ENCODE data around the gene ANGPTL2. TPM values are rescaled to one million over a fixed set of nuclear protein-coding genes. Genes with fewer than 3 reads are reported as not detected.
"Not testable (repeated sequence)": the region's sequence is repeated elsewhere in the genome, so short reads cannot be mapped to it uniquely, and the experiment has no call there.

The ANGPTL2 gene, protein sequence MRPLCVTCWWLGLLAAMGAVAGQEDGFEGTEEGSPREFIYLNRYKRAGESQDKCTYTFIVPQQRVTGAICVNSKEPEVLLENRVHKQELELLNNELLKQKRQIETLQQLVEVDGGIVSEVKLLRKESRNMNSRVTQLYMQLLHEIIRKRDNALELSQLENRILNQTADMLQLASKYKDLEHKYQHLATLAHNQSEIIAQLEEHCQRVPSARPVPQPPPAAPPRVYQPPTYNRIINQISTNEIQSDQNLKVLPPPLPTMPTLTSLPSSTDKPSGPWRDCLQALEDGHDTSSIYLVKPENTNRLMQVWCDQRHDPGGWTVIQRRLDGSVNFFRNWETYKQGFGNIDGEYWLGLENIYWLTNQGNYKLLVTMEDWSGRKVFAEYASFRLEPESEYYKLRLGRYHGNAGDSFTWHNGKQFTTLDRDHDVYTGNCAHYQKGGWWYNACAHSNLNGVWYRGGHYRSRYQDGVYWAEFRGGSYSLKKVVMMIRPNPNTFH
- 15.5 TPM for polyA plus RNA-seq
- long read RNA-seq, donor 1, partial matches to known transcripts, result 0 of 3 reads
- long read RNA-seq, donor 1, other reads (novel, unspliced or antisense), result 0 of 3 reads
- long read RNA-seq, donor 2, transcript ANGPTL2-202 (5 exons, 3,707 nt), result major isoform, 6 of 6 reads
- long read RNA-seq, donor 2, partial matches to known transcripts, result 0 of 6 reads
- long read RNA-seq, donor 2, other reads (novel, unspliced or antisense), result 0 of 6 reads
- long read RNA-seq, donor 3, result 0 reads
- long read RNA-seq, donor 4, result 0 reads
- long read RNA-seq, donor 5, partial matches to known transcripts, result 0 of 2 reads
- long read RNA-seq, donor 5, other reads (novel, unspliced or antisense), result 0 of 2 reads
- long read RNA-seq, donor 6, partial matches to known transcripts, result 0 of 2 reads
- long read RNA-seq, donor 6, other reads (novel, unspliced or antisense), result 0 of 2 reads
- long read RNA-seq, donor 7, transcript ANGPTL2-202 (5 exons, 3,707 nt), result major isoform, 6 of 6 reads
- long read RNA-seq, donor 7, partial matches to known transcripts, result 0 of 6 reads
- long read RNA-seq, donor 7, other reads (novel, unspliced or antisense), result 0 of 6 reads
- long read RNA-seq, donor 8, partial matches to known transcripts, result 7 of 10 reads
- long read RNA-seq, donor 8, other reads (novel, unspliced or antisense), result 0 of 10 reads
- long read RNA-seq, donor 9, partial matches to known transcripts, result 19 of 23 reads
- long read RNA-seq, donor 9, other reads (novel, unspliced or antisense), result 0 of 23 reads
- long read RNA-seq, donor 10, partial matches to known transcripts, result 0 of 2 reads
- long read RNA-seq, donor 10, other reads (novel, unspliced or antisense), result 0 of 2 reads
- long read RNA-seq, donor 11, partial matches to known transcripts, result 0 of 3 reads
- long read RNA-seq, donor 11, other reads (novel, unspliced or antisense), result 0 of 3 reads

DNA sequence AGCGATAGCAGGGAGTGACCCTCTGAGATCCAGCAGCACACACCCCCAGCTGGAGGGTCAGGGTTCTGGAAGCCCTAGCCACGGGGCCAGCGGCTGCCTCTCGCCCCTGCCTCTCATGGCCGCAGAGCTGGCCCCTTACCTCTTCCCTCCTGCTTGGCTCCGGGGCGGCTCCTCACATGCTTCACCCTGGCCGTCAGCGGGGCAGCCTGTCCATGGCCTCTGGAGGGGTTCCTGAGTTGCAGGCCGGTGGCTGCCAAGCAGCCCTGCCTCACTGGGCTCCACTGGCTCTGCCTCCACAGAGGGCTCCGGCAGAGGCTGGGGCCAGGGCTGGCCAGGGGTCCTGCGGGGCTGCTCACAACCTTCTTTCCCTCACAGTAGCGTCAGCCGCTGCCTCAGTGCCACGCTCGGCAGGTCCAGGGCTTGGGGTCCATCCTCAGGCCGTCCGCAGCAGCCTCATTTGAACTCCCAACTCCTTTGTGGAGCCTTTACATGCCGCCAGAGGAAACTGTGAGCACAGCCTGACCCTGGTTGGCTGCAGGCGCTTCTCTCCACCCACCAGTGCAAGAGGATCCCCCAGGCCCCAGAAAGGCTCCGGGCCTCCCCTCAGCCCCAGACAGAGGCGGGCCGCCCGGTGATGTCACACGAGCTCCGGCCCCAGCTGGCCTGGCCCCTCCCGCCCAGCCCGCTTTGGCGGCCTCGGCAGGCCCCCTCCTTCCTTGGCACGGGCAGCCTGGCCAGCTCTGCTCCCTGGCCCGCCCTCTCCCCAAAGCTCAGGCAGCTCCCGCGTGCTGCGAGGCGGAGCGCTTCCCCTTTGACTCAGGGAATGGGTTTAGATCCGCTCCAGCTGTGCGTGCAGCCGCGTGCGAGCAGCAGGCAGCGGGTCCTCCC lies at the start of gene ANGPTL2:
TSS of gene ANGPTL2 (minus strand) at position 460 of the 888 bp plus-strand sequence. CDS start 13,904 bp downstream, outside the sequence.
- DNase-seq, result peak; percentile 66 to 78
- peak within 1 kb of the TSS; percentile 70 for H3K27ac ChIP-seq (ENCODE audit: low read length)
- peaks cover 21% of the 10 kb centered on the region for H3K36me3 ChIP-seq (ENCODE audit: control insufficient read depth, insufficient read depth, low read length)
- WGBS (ENCODE audit: insufficient coverage, low lambda C conversion rate), result no CpG with 5 or more reads among the region's 43 CpGs
- peak within 1 kb of the TSS; percentile 47 for H3K4me3 ChIP-seq (ENCODE audit: low read length)
- H3K4me1 ChIP-seq (ENCODE audit: control insufficient read depth, insufficient read depth, low read length), result peaks cover 5% of the 10 kb centered on the region
- no peaks in the 10 kb centered on the region for H3K9me3 ChIP-seq (ENCODE audit: control insufficient read depth, low read depth, low read length)
- H3K27me3 ChIP-seq (ENCODE audit: control insufficient read depth, insufficient read depth, low read length), result no peaks in the 10 kb centered on the region

DNA sequence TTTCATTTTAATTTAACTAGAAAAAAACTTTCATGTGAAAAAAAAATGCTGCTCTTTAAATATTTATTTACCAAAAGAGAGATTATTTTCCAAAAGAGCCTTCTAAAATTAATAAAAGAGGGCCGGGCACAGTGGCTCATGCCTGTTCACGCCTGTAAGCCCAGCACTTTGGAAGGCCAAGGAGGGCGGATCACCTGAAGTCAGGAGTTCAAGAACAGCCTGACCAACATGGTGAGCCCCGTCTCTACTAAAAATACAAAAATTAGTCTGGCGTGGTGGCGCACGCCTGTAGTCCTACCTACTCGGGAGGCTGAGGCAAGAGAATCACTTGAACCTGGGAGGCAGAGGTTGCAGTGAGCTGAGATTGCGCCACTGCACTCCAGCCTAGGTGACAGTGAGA lies 48.9 kb upstream of the ANGPTL2 start:
- not testable (repeated sequence) for H3K4me3 ChIP-seq (ENCODE audit: low read length); H3K9me3 ChIP-seq (ENCODE audit: control insufficient read depth, low read depth, low read length); H3K27ac ChIP-seq (ENCODE audit: low read length); H3K4me1 ChIP-seq (ENCODE audit: control insufficient read depth, insufficient read depth, low read length); DNase-seq; H3K27me3 ChIP-seq (ENCODE audit: control insufficient read depth, insufficient read depth, low read length)
- H3K36me3 ChIP-seq (ENCODE audit: control insufficient read depth, insufficient read depth, low read length), result peaks cover 37% of the 10 kb centered on the region
- WGBS (ENCODE audit: insufficient coverage, low lambda C conversion rate), result no CpG with 5 or more reads among the region's 9 CpGs

DNA sequence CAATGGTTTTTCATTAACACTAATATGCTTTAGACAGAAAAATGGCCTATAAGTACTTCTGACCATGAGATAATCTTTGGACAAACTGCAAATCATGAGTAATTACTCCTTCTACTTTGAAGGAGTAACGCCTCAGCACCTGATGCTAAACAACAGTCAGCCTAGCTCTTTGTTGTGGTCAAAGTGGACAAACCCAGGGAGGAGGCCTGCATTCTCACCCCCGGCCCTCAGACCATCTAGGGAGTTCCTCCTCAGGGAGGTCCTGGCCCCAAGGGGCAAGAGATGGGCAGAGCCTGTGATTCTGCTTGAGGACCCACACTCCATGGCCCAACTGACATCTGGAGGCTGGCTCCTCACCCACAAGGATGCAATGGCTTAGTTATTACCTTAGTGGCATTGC lies 48.2 kb upstream of the ANGPTL2 start:
- H3K4me1 ChIP-seq (ENCODE audit: control insufficient read depth, insufficient read depth, low read length), result no peaks in the 10 kb centered on the region
- H3K36me3 ChIP-seq (ENCODE audit: control insufficient read depth, insufficient read depth, low read length), result peaks cover 33% of the 10 kb centered on the region
- no peak for DNase-seq
- no peaks in the 10 kb centered on the region for H3K9me3 ChIP-seq (ENCODE audit: control insufficient read depth, low read depth, low read length)
- WGBS (ENCODE audit: insufficient coverage, low lambda C conversion rate), result no CpG with 5 or more reads among the region's 2 CpGs
- H3K27me3 ChIP-seq (ENCODE audit: control insufficient read depth, insufficient read depth, low read length), result no peaks in the 10 kb centered on the region
- H3K4me3 ChIP-seq (ENCODE audit: low read length), result no peak overlapping the region
- H3K27ac ChIP-seq (ENCODE audit: low read length), result no peak overlapping the region

DNA sequence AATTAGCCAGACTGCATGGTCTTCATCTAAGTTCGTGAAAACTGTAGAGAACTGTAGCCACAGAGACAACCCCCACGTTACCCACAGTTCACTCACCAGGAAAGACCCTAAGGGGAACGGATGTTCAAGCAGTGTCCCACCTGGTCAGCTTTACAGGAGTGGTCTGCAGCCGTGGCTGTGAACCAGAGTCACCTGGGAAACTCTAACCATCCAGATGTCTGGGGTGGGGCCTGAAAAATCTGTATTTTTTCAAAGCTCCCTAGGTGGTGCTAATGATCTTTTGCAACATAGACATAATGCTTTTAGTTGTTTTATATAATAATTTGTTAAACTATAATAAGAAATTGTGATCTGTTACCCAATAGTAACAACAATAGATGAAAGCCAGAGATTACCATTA lies 47.7 kb upstream of the ANGPTL2 start:
- peaks cover 29% of the 10 kb centered on the region for H3K36me3 ChIP-seq (ENCODE audit: control insufficient read depth, insufficient read depth, low read length)
- H3K27ac ChIP-seq (ENCODE audit: low read length), result no peak overlapping the region
- no peak overlapping the region for H3K4me3 ChIP-seq (ENCODE audit: low read length)
- WGBS (ENCODE audit: insufficient coverage, low lambda C conversion rate), result no CpG with 5 or more reads among the region's 4 CpGs
- DNase-seq, result no peak
- no peaks in the 10 kb centered on the region for H3K27me3 ChIP-seq (ENCODE audit: control insufficient read depth, insufficient read depth, low read length)
- H3K9me3 ChIP-seq (ENCODE audit: control insufficient read depth, low read depth, low read length), result no peaks in the 10 kb centered on the region
- H3K4me1 ChIP-seq (ENCODE audit: control insufficient read depth, insufficient read depth, low read length), result no peaks in the 10 kb centered on the region

DNA sequence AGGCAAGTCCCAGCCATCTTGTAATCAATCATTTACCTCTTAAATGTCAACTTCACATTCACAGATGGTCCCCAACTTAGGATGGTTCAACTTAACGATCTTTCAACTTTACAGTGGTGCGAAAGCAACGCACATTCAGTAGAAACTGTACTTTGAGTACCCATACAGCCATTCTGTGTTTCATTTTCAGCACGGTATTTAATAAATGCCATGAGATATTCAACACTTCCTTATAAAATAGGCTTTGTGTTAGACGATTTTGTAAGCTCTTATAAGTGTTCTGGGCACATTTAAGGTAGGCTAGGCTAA lies 47.1 kb upstream of the ANGPTL2 start:
- Histone ChIP-seq H3K27ac (ENCODE audit: low read length) (no peak overlapping the region), H3K36me3 (ENCODE audit: control insufficient read depth, insufficient read depth, low read length) (peaks cover 24% of the 10 kb centered on the region)

DNA sequence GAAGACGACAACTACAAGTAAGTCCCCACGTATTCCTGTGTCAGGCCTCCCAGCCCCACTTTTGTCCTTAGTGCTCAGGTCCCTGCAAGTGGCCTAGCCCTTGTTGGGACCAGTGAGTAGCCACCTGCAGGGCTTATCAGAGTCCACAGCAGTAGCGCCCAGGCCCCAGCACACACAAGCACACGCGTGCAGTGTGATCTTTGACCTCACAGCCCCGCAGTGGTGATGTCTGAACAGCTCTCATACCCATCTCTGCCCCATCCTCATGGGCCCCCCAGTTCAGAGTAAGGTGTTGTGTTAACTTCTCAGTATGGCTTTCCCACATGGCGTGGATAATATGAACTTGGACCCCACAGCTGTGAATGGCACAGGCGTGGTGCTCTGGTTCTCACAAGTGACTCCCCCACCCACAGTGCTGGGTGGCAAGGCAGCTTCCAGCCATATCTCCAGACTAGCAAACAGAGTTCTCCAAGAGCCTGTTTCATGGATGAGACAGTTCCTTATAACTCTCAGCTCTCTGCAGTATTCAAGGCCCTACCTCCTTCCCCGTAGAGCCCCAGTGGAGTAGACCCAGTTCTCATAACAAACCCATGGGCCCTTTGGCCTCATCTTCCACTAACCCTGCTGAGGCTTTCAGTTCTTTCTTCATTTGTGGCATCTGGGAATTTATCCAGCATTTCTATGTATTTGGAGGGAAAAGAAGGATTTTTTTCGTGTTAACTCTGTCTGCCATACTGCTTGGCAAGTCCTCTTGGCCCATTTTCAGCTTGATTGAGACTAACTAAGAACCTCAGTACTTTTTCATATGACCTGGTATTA lies 46.5 kb upstream of the ANGPTL2 start:
- no peak overlapping the region for H3K4me3 ChIP-seq (ENCODE audit: low read length)
- peak in 1 of 2 donors; percentile 36 for DNase-seq

More for the DNA sequence above, 47.1 kb upstream of the ANGPTL2 start:
- H3K4me3 ChIP-seq (ENCODE audit: low read length), result no peak overlapping the region
- H3K9me3 ChIP-seq (ENCODE audit: control insufficient read depth, low read depth, low read length), result no peaks in the 10 kb centered on the region
- H3K27me3 ChIP-seq (ENCODE audit: control insufficient read depth, insufficient read depth, low read length), result no peaks in the 10 kb centered on the region
- H3K4me1 ChIP-seq (ENCODE audit: control insufficient read depth, insufficient read depth, low read length), result no peaks in the 10 kb centered on the region
- WGBS (ENCODE audit: insufficient coverage, low lambda C conversion rate), result no CpG with 5 or more reads among the region's 5 CpGs
- DNase-seq, result no peak

DNA sequence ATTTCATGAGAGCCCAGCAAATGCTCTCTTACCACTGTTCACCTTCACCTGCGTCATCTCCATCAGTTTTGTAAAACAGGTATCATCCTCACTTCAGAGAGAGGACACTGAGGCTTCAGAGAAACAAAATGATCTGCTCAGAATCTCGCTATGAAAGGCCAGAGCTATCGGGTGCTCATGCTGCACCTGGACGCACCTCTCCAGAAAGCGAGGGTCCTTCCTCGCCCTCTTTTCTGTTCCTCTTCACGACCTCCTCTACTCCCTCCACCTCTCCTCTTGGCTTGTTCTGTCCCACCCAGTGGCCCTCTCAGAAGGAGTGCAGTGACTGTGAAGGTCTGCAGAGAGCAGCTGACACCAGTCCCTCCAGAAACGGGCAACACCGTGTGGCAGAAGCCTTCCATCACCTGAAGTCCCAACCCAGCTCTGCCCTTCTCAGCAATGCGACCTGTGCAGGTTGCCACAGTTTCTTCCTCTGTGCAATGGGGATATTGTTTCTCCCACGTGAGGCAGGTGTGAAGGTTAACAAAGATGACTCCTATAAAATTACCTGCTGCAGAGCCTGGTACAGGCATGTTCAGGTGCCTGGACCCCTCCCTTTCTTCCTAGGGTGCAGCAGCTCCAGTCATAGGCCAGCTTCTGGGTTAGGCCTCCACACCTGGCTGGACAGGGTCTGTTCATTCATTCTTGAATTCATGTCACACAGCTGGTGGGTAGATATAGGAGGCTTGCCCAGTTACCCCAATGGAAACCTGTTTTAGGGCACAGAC lies 45.3 kb upstream of the ANGPTL2 start:
- Histone ChIP-seq H3K27ac (ENCODE audit: low read length) (no peak overlapping the region), H3K9me3 (ENCODE audit: control insufficient read depth, low read depth, low read length) (no peaks in the 10 kb centered on the region), H3K27me3 (ENCODE audit: control insufficient read depth, insufficient read depth, low read length) (no peaks in the 10 kb centered on the region), H3K36me3 (ENCODE audit: control insufficient read depth, insufficient read depth, low read length) (peaks cover 17% of the 10 kb centered on the region), H3K4me3 (ENCODE audit: low read length) (no peak overlapping the region), H3K4me1 (ENCODE audit: control insufficient read depth, insufficient read depth, low read length) (peaks cover 5% of the 10 kb centered on the region)
- 80% methylated on average over 1 of the region's 11 CpGs for WGBS (ENCODE audit: insufficient coverage, low lambda C conversion rate)
- DNase-seq, result no peak

More for the DNA sequence above, 46.5 kb upstream of the ANGPTL2 start:
- peaks cover 20% of the 10 kb centered on the region for H3K36me3 ChIP-seq (ENCODE audit: control insufficient read depth, insufficient read depth, low read length)
- H3K4me1 ChIP-seq (ENCODE audit: control insufficient read depth, insufficient read depth, low read length), result no peaks in the 10 kb centered on the region
- H3K27me3 ChIP-seq (ENCODE audit: control insufficient read depth, insufficient read depth, low read length), result no peaks in the 10 kb centered on the region
- no peak overlapping the region for H3K27ac ChIP-seq (ENCODE audit: low read length)
- no CpG with 5 or more reads among the region's 10 CpGs for WGBS (ENCODE audit: insufficient coverage, low lambda C conversion rate)
- no peaks in the 10 kb centered on the region for H3K9me3 ChIP-seq (ENCODE audit: control insufficient read depth, low read depth, low read length)

DNA sequence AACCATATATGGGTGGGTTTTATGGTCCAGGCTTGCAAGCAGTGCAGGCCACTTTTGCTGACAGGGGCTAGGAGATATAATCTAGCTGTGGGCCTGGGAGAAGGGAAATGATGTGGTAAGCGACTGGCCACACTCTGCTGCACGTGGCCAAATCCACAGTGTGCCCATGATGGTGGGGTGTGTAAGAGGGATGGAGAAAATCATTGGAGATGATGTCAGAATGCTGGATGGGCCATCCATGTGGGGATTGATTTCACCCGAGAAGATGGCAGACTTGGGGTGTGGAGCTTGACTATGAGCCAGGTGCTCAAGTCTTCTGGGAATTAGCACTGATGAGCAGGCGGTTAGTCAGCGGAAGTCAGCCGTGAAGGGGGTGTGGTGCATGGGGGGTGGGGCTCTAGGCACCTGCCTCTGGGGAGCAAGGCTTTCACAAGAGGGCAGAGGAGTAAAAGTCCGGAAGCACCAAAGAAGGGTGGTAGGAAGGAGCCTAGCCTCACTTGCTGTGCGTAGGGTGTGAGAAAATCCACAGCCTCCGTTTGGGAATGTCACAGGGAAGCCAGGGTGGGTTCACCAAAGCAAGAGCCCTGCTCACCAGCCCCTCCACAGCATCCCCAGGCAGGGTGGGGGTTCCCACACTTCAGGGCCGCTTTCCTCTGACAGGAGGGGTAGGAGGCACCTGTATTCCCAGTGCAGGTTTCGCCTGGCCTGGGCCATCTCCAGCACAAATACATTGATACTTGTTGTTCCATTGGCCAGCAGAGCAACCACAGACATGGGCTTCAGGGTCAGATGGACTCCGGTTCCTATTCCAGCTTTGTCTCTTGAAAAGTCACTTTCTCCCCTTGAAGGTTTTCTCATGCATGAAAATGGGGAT lies 44.5 kb upstream of the ANGPTL2 start:
- no peak for DNase-seq
- H3K4me3 ChIP-seq (ENCODE audit: low read length), result no peak overlapping the region
- H3K27me3 ChIP-seq (ENCODE audit: control insufficient read depth, insufficient read depth, low read length), result no peaks in the 10 kb centered on the region
- H3K9me3 ChIP-seq (ENCODE audit: control insufficient read depth, low read depth, low read length), result no peaks in the 10 kb centered on the region
- peaks cover 9% of the 10 kb centered on the region for H3K4me1 ChIP-seq (ENCODE audit: control insufficient read depth, insufficient read depth, low read length)
- 76% methylated on average over 3 of the region's 12 CpGs for WGBS (ENCODE audit: insufficient coverage, low lambda C conversion rate)
- H3K27ac ChIP-seq (ENCODE audit: low read length), result no peak overlapping the region
- H3K36me3 ChIP-seq (ENCODE audit: control insufficient read depth, insufficient read depth, low read length), result peaks cover 15% of the 10 kb centered on the region
